Neural cell (in vitro differentiated cells): Measurements from ENCODE around the gene MIEF1.

ENCODE experiments used
- CTCF ChIP-seq: fragments of 450-650 bp; IDR thresholded peaks from 2 replicates; pipeline ENCODE4 v1.5.1; 2014; ENCODE audit warnings: antibody characterized with exemption, mild to moderate bottlenecking, moderate library complexity; ENCODE audit not compliant: poor library complexity, severe bottlenecking
- EP300 ChIP-seq: fragments of 450-650 bp; conservative IDR thresholded peaks from 2 replicates; pipeline ENCODE4 v1.6.1; 2014; ENCODE audit warnings: antibody characterized with exemption, mild to moderate bottlenecking, moderate library complexity; ENCODE audit not compliant: poor library complexity, severe bottlenecking
- EZH2 ChIP-seq: fragments of 200-600, 300-800 bp; shearing (Covaris generic), sonication (generic); IDR thresholded peaks from 2 replicates; pipeline ENCODE4 v1.6.1; 2014; ENCODE audit warnings: antibody characterized with exemption, low read length, borderline replicate concordance, mild to moderate bottlenecking; ENCODE audit not compliant: insufficient read depth, poor library complexity, severe bottlenecking
- POLR2AphosphoS5 ChIP-seq: IDR thresholded peaks from 2 replicates; pipeline ENCODE4 v1.6.1; 2012
- SMC3 ChIP-seq: fragments of 450-650 bp; conservative IDR thresholded peaks from 2 replicates; pipeline ENCODE4 v1.6.1; 2014; ENCODE audit warnings: antibody characterized with exemption, mild to moderate bottlenecking, moderate library complexity; ENCODE audit not compliant: poor library complexity
- TAF1 ChIP-seq: IDR thresholded peaks from 2 replicates; pipeline ENCODE4 v1.6.1; 2012; ENCODE audit warnings: low read depth

- TF ChIP-seq CTCF (no peak), EP300 (no peak), POLR2AphosphoS5 (no peak), SMC3 (no peak), TAF1 (no peak), EZH2 (no peak)
These were observed 26.2 kb upstream of the MIEF1 start for GRCh38 chr22:39475902-39476301.
